ENCODE results near the gene ITGB1. TPM values are rescaled to one million over a fixed set of nuclear protein-coding genes. Genes with fewer than 3 reads are reported as not detected.

ITGB1 gene
- total RNA-seq, 1 donor from 2014 or later = 1,619 TPM

DNA sequence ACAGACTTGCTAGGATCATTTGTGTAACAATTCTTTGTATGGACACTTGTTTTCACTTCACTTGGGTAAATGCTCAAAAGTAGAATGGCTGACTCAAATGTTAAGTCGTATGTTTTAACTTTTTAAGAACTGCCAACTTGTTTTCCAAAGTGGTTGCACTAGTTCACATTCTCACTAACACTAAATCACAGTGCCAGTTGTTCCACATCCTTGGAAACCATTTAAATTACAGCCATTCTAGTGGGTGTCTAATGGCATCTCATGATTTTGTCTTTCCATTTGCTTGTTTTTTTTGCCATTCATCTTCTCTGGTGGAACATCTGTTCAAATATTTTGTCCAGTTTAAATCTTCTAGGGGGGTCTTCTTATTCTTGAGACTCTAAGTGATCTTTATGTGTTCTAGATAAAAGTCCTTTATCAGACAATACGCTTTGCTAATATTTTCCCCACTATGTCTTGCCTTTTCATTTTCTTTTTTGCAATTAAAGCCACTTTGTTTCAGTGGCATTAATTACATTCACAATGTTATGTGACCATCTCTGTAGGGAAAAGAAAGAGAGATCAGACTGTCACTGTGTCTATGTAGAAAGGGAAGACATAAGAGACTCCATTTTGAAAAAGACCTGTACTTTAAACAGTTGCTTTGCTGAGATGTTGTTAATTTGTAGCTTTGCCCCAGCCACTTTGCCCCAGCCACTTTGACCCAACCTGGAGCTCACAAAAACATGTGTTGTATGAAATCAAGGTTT lies 63.9 kb downstream of the ITGB1 start:
- DNase-seq (ENCODE audit: extremely low read depth, low read depth, low spot score) = no peak

DNA sequence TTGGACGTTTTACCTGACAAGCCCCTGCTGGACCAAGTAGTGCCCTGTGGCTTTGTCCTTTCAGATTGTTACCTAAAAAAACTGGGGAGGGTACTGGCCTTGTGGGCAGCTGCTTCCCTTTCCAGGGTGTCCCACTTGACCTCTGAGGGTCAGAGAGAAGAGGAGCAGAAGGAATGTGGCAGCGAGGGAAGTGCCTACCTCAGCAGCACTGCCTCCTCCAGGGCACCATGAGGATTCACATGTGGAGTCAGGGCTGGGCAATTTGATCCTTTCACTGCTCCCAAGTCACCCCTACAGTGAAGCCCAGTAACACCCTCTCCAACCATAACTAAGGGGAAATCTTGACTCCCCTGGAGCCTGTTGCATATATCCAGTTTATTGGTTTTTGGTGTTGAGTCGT lies 64.6 kb downstream of the ITGB1 start:
- no peak for DNase-seq (ENCODE audit: extremely low read depth, low read depth, low spot score)

- DNase-seq (ENCODE audit: extremely low read depth, low read depth, low spot score) = no peak
Measured at GRCh38 chr10:32891261-32891660, 66.8 kb downstream of the ITGB1 start.

DNA sequence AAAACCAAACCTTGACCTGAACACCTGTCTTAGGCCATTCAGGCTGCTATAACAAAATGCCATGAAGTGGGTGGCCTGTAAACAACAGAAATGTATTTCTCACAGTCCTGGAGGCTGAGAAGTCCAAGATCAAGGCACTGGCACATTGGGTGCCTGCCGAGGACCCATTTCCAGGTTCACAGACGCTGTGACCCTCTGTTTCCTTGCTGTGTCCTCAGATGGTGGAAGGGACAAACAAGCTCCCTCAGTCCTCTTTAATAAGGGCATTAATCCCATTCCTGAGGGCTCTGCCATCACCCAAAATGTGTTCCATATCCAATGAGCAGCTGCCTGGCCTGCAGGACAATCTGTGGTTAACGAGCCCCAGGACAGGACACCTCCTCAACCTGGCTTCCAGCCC lies 67.6 kb downstream of the ITGB1 start:
- DNase-seq (ENCODE audit: extremely low read depth, low read depth, low spot score) = no peak

- no peak for DNase-seq (ENCODE audit: extremely low read depth, low read depth, low spot score)
Measured at GRCh38 chr10:32889631-32890212, 68.3 kb downstream of the ITGB1 start.

DNA sequence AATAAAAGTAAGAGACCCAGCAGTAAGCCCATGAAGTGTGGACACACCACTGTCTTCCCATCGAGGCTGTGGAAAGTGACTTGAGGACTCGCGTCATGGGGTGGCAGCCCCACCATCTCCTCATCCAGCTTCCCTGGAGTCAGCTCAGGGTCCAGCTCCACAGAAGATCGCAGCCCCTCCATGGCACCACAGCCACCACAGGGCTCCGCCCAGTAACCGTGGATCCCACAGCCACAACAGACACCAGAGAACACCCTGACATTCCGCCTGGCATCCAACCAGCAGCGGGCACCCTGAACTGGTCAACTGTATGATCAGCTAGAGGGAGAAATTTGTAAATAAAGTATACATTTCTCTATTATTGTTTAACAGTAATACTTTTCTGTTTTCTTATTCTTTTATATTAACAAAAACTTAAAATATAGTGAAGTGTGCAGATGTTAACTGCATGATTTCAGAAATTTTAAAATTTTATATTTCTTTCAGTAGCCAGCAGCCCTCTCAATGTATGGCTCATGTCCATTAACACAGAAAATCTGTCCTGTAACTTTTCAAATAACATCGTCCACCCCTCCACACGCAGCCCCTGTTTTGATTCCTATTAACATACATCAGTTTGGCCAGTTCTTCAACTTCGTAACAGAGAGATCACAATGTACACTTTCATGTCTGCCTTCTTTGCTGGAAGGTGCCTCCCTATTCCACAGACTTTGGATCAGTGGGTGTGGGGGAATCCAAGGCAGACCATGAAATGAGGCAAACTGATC lies 69.7 kb downstream of the ITGB1 start:
- DNase-seq (ENCODE audit: extremely low read depth, low read depth, low spot score) = no peak

- no peak for DNase-seq (ENCODE audit: extremely low read depth, low read depth, low spot score)
Measured at GRCh38 chr10:32887481-32887880, 70.5 kb downstream of the ITGB1 start.

DNA sequence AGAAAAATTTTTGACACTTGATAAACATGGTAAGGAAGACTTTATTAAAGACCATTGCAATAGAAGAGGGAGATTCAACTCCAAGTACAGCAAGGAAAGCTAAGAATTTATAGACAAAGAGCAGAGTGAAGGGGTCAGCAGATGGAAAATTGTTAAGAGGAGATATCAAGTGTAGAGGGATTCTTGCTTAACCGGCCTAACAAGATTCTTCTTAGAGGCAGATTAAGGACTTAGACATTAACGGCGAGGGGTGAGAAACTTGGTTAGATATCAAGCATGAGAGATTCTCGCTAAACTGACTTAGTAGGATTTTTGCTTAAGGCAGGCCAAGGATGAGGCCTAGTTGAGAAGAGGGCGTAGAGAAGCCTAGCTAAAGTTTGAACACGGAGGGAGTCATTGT lies 76.0 kb downstream of the ITGB1 start:
- no peak for DNase-seq (ENCODE audit: extremely low read depth, low read depth, low spot score)

- no peak for DNase-seq (ENCODE audit: extremely low read depth, low read depth, low spot score)
Measured at GRCh38 chr10:32878646-32879045, 79.4 kb downstream of the ITGB1 start.

DNA sequence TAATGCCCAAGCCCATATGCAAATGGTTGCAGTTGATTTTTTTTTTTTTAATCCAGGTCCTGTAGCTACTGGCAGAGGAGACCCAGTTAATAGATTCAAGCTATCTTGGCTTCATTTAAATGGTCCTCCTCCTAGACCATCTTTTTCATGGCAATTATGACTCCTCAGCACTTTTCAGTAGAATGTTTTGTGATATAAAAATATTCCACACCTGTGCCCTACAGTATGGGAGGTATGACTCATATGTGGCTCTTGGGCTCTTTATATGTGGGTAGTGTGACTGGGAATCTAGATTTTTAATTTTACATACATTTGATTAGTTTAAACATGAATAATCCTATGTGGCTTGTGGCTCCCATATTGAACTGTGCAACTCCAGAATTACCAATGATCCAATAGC lies 80.1 kb downstream of the ITGB1 start:
- no peak for DNase-seq (ENCODE audit: extremely low read depth, low read depth, low spot score)

DNA sequence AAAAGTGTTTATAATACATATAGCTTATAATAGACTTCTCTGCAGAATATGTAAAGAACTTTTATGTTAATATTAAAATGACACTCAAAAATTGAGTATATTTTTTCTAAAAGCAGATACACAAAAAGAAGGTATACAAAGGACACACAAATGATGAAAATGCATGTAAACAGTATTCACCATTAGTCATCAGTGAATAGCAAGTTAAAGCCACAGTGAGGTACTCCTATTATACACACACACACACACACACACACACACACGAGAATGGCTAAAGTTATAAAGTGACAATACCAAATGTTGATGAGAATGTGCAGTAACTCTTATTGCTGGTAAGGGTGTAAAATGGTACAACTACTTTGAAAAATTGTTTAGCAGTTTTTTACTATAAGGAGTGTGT lies 92.9 kb downstream of the ITGB1 start:
- no peak for DNase-seq (ENCODE audit: extremely low read depth, low read depth, low spot score)

- no peak for DNase-seq (ENCODE audit: extremely low read depth, low read depth, low spot score)
Measured at GRCh38 chr10:32854435-32854834, 103.6 kb downstream of the ITGB1 start.

DNA sequence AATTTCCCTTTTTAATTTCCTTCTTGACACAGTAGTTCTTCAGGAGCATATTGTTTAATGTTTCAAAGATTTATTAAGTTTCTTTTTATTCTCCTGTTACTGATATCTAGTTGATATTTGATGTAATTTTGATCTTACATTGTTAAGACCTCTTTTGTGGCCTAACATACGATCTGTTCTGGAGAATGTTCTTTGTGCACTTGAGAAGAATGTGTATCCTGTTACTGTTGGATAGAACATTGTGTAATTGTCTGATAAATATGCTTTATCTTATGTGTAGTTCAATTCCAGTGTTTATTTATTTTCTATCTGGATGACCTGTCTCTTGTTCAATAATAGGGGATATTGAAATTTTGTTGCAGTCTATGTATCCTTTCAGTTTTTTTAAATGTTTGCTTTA lies 106.7 kb downstream of the ITGB1 start:
- DNase-seq (ENCODE audit: extremely low read depth, low read depth, low spot score) = no peak
